ENCODE data around the gene FAM181A. TPM values are rescaled to one million over a fixed set of nuclear protein-coding genes. Genes with fewer than 3 reads are reported as not detected.

Gene FAM181A
- total and polyA plus RNA-seq, 12 donors = not detected

- TF ChIP-seq CTCF (IDR thresholded peaks at IDR 0.05) = no peak
- Histone ChIP-seq H3K4me3 (no peak overlapping the region), H3K4me1 (no peaks in the 10 kb centered on the region), H3K27me3 (peaks cover 0 to 3% (median 0%) of the 10 kb centered on the region in 7 donors), H3K36me3 (no peaks in the 10 kb centered on the region), H3K9me3 (peaks cover 0 to 12% (median 0%) of the 10 kb centered on the region in 11 donors), H3K27ac (no peak overlapping the region)
- no peak for DNase-seq
- WGBS, 2 donors = 67 to 72% methylated on average over 4 of the region's 4 CpGs
- ATAC-seq = peak in 5 of 8 donors; percentile 19 to 70 (median 47)
- intact Hi-C loops (cut with DNase I) = no loop called here
Measured at GRCh38 chr14:93914278-93914677, 12.9 kb upstream of the FAM181A start.

- H3K36me3 ChIP-seq = no peaks in the 10 kb centered on the region
- no peaks in the 10 kb centered on the region for H3K4me1 ChIP-seq
- ATAC-seq (peak in 2 of 8 donors; percentile 29 to 35), DNase-seq (no peak)
- peaks cover 0 to under 1% (median 0%) of the 10 kb centered on the region in 7 donors for H3K27me3 ChIP-seq
- 76 to 82% methylated on average over 14 of the region's 14 CpGs for WGBS, 2 donors
- no peak for TF ChIP-seq CTCF (IDR thresholded peaks at IDR 0.05)
- H3K9me3 ChIP-seq = peaks cover 0 to 19% (median 0%) of the 10 kb centered on the region in 11 donors
- intact Hi-C loops (cut with DNase I) = no loop called here
- H3K27ac ChIP-seq = no peak overlapping the region
- H3K4me3 ChIP-seq = no peak overlapping the region
Measured at GRCh38 chr14:93915070-93915705, 12.0 kb upstream of the FAM181A start.

GRCh38 chr14:93915800-93916199 is 11.3 kb upstream of the FAM181A start:
- no peak for TF ChIP-seq CTCF (IDR thresholded peaks at IDR 0.05)
- H3K27ac ChIP-seq = no peak overlapping the region
- no peaks in the 10 kb centered on the region for H3K27me3 ChIP-seq
- DNase-seq (no peak), ATAC-seq (no peak)
- H3K36me3 ChIP-seq = no peaks in the 10 kb centered on the region
- intact Hi-C loops (cut with DNase I) = no loop called here
- 33 to 40% methylated on average over 2 of the region's 2 CpGs for WGBS, 2 donors
- H3K9me3 ChIP-seq = peaks cover 0 to 21% (median 0%) of the 10 kb centered on the region in 11 donors
- H3K4me1 ChIP-seq = no peaks in the 10 kb centered on the region
- no peak overlapping the region for H3K4me3 ChIP-seq

GRCh38 chr14:93916498-93916897 is 10.6 kb upstream of the FAM181A start:
- WGBS, 2 donors = 62 to 75% methylated on average over 3 of the region's 3 CpGs
- no peak for TF ChIP-seq CTCF (IDR thresholded peaks at IDR 0.05)
- intact Hi-C loops (cut with DNase I) = no loop called here
- DNase-seq (no peak), ATAC-seq (no peak)
- H3K27ac ChIP-seq = no peak overlapping the region
- H3K4me1 ChIP-seq = no peaks in the 10 kb centered on the region
- H3K4me3 ChIP-seq = no peak overlapping the region
- H3K36me3 ChIP-seq = no peaks in the 10 kb centered on the region
- peaks cover 0 to 21% (median 0%) of the 10 kb centered on the region in 11 donors for H3K9me3 ChIP-seq
- H3K27me3 ChIP-seq = no peaks in the 10 kb centered on the region

Measured in heart right ventricle (tissue), 16 donors.